HG02885 (cell line): ENCODE measurements around the gene CDCP2.

Experiments
- ATAC-seq: cut with Tn5 transposase; IDR thresholded peaks from one replicate; pipeline ENCODE4 v1.9.1; 2021; ENCODE audit warnings: mild to moderate bottlenecking; ENCODE audit not compliant: unreplicated experiment, poor library complexity

The CDCP2 gene

DNA sequence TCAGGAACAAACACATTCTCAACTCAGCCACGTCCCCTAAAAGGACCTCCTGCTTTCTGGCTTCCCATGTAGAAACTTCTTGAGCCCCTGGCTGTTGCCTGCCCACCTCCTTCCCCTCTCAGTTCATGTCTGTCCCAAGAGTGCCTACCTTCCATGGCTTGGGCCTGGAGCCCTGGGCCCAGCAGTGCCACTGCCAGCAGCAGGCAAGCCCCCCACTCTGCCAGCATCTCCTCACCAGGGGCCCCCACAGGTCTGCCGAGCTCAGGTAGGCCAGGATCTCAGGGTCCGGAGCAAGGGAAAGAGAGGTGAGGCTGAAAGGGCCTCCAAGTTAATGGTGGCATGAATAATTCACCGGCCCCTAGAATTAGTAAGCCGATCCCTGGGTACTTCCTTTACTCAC is at the start of gene CDCP2:
TSS of gene CDCP2 (minus strand) at position 305 of the 400 bp plus-strand sequence. CDS start at position 227, 78 bp downstream.
- ATAC-seq = no peak

DNA sequence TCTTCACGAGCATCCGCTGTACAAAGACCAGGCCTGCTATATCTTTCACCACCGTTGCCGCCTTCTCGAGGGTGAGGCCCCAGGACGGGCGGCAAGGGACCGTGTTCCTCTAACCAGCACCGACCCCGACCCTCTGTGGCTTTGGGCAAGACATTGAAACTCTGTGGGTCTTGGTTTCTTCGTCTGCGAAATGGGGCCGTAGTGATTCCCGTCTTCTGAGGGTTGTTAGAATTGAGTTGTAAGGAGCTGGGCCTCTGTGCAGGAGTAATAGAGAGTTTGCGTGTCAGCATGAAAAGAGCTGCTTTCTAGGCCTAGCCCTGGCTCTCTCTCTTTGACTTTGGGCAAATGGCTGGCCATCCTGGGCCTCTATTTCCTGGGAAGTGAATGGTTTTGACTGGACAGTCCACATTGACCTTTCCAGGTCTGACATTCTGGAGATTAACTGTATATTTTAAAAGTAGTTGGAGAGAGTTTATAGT is 47.8 kb upstream of the CDCP2 start:
- ATAC-seq = peak; percentile 14

DNA sequence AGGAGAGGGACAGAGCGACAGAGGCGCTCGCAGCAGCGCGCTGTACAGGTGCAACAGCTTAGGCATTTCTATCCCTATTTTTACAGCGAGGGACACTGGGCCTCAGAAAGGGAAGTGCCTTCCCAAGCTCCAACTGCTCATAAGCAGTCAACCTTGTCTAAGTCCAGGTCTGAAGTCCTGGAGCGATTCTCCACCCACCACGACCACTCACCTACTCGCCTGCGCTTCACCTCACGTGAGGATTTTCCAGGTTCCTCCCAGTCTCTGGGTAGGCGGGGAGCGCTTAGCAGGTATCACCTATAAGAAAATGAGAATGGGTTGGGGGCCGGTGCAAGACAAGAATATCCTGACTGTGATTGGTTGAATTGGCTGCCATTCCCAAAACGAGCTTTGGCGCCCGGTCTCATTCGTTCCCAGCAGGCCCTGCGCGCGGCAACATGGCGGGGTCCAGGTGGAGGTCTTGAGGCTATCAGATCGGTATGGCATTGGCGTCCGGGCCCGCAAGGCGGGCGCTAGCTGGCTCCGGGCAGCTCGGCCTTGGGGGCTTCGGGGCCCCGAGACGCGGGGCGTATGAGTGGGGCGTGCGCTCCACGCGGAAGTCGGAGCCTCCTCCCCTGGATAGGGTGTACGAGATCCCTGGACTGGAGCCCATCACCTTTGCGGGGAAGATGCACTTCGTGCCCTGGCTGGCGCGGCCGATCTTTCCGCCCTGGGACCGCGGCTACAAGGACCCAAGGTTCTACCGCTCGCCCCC is 47.1 kb upstream of the CDCP2 start, which contains the start of the genes CYB5RL and MRPL37:
TSS of gene CYB5RL (minus strand) at position 266 of the 754 bp plus-strand sequence. CDS start 4,414 bp downstream, outside the sequence.
TSS of gene MRPL37 (plus strand) at position 403 of the 754 bp plus-strand sequence. CDS start at position 480, 77 bp downstream.
- peak; percentile 95 for ATAC-seq

DNA sequence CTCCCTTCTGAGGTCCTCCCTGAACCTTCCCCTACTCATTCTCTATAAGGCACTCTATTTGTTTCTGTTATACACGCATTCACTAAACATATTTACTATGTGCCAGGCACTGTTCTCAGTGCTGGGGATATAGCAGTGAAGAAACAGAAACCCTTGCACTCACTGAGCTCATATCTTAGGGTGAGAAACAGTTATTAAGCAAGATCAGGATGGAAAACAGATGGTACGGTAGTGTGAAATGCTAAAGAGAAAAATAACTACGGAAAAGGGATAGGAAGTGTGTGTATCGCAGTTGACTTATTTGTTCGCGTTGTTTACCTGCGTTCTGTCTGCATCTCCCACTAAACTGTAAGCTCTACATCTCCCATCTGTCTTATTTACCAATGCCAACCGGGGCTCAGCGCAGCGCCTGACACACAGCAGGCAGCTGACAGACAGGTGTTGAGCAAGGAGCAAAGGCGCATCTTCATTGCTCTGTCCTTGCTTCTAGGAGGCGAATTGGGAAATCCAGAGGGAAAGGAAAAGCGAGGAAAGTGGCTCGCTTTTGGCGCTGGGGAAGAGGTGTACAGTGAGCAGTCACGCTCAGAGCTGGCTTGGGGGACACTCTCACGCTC is 46.5 kb upstream of the CDCP2 start:
- ATAC-seq = no peak

DNA sequence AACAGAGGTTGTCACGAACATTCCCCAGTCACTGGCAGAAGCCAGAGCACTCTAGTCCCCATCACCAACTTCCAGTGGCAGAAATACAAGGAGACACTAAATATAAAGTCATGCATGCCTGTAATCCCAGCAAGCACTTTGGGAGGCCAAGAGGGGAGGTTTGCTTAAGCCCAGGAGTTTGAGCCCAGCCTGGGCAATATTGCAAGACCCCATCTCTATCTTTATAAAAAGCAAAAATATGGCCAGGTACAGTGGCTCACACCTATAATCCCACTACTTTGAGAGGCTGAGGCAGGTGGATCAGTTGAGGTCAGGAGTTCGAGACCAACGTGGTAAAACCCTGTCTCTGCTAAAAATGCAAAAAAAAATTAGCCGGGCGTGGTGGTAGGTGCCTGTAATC is 40.7 kb upstream of the CDCP2 start:
- no peak for ATAC-seq

DNA sequence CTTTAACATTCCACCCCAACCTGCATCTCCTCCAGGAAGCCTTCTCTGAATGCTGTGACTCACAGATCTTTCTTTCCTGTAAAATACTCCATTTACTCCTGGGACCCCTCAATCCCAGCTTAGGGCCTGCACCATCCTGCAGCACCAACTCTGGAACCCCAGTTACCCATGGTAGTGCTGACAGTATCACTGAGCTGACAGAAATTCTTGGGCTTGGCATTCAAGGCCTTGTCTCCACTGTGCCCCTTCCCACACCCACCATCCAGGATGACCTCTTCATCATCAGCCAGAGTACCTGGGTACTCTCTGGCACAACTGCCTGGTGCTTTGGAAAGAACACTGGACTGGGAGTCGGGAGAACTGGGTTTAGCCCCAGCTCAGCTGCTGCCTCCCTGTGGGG is 38.7 kb upstream of the CDCP2 start:
- ATAC-seq = no peak

DNA sequence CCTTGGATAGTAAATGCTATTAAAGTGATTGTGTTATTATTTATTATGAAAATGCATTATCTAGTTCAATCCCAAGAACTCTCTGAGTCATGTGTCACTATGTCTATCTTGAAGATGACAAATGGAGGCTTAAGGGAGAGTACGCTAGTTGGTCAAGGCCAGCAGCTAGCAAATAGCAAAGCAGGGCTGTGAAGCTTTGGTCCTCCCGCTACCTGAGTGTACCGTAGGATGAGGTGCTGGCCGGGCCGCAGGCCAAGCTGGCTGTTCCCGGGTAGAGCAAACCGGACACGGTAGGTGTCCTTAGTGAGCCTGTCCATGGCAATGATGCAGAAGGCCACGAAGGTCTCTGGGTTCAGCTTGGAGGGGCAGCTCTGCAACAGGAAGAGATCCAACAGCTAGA is 37.7 kb upstream of the CDCP2 start:
- no peak for ATAC-seq

DNA sequence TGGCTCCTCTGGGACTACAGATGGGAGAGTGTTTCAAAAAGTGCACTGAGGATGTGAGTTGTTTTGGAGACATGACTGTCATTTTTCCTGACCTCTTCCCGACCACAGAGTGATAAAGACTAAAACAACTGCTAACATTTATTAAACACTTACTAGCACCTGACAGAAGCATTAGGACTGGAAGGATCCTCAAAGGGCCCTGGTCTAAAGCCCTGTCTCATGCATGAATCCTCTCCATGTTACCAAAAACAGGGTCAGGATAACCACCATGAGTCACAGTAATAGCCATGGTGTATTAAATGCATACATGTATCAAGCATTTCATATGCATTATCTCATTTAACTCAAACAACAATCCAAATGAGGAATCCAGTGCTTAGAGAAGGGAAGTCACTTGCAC is 35.5 kb upstream of the CDCP2 start:
- no peak for ATAC-seq

DNA sequence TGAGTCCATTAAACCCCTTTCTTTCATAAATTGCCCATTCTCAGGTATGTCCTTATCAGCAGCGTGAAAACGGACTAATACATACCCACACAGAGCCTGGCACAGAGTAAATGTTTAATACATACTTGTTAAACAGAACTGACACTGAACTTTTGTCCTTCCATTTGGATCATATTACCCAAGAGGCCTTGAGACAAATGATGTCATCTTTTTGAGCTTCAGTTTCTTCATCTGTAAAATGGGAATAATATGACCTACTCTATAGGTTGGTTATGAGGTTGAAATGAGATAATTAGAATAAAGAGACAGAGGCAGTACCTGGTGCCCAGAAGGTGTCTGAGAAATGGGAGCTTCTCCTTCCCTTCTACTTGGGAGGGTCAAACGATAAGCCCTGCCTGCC is 33.3 kb upstream of the CDCP2 start:
- no peak for ATAC-seq

DNA sequence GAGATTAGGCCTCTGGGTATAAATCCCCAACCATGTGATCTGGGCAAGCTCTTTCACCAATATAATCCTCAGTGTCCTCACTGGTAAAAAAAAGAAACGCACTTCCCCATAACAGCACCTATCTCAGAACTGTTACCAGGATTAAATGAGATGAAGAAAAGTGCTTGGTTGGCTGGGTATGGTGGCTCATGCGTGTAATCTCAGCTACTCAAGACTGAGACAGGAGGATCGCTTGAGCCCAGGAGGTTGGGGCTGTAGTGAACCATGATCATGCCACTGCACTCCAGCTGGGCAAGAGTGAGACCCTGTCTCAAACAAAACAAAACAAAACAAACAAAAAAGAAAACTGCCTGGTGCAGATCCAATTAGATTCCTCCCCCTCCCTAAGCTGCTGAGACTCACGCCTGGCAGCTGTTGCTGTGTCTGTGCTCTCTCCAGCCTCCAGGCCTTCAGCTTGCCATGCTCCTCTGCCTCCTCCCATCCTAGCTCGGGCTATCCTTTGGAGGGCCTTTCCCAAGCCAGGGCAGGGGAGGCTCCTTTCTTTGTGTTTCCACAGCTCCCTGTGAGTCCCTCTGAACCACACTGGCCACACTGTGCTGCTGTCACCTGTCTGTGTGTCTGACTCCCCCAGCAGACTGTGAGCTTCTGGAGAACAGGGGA is 28.0 kb upstream of the CDCP2 start:
- no peak for ATAC-seq

DNA sequence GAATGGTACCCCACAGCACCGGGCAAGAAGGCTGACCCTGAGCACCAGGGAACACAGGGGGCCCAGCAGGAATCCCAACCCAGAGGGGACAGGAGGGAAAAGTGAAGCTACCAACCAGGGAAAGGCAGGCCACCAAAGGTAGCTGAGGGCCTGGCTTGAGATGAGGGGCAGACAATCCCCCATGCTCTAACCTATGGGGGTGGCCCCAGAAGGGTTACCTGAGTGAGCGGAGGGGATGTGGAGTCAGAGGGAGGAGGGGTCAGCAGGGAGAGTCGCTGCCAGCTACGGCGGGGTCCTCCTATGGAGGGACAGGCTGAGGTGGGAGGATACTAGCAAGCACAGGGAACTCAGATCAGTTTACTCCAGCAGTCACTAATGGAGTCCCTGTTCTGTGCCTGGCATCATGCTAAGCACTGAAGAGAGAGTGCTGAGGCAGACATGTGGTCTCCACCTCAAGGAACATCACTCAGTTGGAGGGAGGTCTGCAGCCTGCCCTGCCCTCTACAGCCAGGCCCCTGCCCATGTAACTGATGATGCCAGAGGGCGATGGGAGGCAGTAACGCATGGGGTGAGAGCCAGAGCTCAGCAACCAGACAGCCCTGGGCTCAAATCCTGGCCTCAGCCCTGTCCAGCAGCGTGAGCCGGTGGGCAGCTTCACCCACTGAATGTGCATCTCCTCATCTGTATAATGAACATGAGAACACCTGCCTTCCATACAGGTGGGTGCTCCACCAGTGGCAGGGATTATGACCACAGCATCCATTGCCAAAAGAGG is 25.7 kb upstream of the CDCP2 start:
- ATAC-seq = no peak

DNA sequence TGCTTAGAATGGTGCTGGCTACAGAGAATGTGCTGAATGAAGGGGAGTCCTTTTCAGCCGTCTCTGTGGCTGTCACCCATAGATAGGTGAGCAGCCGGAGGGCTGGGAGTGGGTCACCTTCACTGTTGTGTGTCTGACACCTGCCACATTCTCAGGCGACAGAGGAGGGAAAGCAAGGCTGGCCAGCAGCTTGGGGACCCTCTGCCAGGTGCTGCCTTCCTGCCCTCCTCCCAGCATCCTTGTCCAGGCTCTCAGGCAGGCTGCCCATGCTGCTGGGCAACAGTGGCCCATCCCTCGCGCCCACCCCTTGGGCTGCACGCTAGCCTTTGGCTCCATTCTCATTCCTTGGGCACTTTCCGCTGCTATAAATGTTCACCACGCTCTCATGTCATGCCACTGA is 24.9 kb upstream of the CDCP2 start:
- no peak for ATAC-seq

DNA sequence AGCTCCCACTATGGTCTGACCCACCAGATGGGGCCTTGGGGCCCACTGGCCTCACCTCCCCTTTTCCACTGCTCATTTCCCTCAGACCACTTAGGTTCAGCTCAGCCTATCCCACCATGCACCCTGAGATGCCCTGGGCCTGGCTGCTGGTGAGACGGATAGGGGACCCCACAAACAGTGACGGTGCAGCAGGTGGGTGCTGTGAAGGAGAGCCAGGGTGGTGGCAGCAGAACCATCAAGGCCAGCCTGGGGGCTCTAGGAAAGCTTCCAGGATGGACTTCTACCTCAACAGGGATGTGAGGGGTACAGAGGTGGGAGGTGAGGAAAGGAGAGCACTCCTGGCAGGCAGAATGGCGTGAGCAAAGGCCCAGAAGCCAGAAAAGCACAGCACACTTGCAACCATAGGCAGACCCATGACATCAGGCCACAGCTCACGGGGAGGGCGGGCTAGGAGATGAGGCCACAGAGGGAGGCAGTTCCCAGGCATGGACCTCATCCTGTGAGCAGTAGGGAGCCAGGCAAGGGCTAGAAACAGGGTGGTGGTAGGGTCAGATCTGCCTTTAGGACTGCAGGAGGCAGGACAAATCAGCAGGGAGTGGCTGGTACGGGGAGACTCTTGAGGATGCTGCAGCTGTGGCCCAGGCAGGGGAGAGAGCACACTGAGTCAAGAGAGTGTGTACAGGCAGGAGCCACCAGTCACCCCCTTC is 24.0 kb upstream of the CDCP2 start:
- no peak for ATAC-seq

DNA sequence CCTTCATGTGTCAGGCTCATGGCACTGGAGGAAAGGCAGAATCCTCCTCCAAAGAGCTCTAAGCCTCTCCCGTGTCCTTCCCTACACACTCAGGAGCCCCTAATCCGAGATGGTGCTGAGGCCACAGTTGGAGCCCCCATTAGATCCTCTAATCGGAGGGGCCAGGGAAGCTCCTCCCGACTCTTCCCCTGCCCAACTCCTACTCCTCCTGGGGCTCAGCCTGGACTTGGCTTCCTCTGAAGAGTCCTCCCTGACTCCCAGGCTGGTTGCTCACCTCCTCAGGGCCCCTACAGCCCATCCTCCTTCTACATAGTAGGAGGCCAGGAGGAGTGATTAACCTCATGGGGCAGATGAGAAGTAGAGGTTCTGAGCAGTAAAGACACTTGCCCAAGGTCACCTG is 21.3 kb upstream of the CDCP2 start:
- no peak for ATAC-seq

DNA sequence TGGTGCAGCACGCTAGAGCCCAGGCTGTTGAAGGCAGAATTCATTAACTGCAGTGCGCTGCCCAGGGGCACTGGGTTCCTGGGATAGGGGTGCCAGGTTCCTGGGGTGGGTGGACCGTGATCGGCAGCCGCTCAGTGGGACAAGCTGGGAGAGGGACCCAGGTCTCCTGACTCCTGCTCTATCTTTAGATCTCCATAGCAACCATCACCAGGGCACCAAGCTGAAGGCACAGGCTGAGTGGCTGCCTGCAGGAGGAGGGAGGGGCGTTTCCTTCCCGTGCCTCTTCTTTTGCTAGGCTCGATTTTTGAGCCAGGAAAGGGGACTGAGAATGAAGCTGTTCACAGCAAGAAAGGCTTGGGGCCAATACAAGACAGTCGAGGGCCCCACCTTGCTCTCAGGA is 20.9 kb upstream of the CDCP2 start:
- ATAC-seq = no peak

DNA sequence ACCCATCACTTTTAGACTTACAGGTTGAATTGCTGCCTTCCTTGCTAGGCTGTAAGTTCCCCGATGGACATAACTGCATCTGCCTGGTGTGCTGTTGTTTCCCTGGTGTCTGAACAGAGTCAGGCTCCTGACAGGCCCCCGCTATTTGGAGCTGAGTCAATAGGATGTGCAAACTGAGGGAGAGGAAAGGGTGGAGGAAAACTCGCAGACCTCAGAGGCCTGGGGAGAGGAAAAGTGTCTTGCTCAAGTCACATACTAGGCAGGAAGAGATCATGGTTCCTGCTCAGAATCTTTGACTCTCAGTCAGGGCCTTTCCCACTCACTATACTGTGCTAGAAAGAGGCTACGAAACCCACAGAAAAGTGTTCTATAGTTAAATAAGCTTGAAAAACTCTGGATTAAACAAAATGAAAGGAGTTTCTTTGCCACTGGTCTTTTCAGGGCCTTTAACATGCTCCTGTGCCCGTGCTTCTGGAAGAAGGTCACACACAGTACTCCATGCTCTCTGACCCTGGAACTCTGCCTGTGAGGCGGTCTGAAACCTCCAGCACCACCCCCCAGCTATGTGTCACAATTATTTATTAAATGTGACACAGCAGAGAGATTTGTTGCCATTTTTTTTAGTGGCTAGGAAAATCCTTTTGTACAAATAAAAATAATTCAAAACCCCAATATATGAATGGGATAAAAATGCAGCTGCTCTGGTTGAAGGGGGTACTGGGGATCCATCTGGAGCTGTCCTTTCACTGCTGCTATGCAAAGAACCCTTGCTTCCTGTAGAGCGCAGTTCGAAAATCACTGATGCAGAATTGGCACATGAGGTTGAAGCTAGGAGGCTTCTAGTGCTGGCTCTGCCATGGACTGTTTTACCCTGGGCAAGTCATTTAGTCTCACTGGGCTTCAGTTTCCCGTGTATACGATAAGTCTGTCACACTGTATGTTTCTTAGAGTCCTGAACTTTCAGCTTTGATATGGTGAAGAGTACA is 20.1 kb upstream of the CDCP2 start:
- ATAC-seq = no peak

DNA sequence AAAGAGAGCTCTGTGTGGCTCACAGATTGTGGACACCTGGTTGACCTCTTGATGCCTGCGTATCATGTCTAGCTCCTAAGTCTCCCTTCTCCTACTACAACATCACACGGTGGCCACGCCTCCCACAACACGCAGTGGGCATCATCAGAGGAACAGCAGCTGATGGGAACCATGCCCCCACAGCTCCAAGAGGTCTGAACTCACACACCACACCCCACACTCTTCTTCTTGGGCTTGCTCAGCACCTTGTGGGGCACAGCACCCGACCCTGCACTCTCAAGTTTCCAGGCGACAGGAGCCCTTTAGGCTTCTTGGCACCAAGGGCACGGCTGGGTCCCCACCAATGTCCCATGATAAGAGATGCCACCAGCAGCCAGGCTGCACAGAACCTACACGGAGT is 18.8 kb upstream of the CDCP2 start:
- ATAC-seq = no peak

DNA sequence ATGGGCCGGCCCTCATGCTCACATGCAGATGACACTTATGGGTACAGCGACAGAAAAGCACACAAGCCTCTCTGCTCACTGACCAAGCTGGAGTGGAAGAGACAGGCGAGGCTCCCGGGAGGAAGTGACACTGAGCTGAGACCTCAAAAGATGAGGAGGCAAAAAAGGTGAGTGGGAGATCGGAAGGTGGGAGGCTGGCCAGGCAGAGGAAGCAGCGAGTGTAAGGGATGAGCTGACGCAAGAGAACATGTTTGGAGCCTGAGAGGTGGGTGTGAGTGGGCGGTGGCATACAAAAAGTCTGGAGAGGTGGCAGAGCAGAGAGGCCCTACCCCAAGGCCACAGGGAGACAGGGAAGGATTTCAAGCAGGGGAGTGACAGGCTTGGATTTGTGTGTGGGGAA is 18.2 kb upstream of the CDCP2 start:
- no peak for ATAC-seq

DNA sequence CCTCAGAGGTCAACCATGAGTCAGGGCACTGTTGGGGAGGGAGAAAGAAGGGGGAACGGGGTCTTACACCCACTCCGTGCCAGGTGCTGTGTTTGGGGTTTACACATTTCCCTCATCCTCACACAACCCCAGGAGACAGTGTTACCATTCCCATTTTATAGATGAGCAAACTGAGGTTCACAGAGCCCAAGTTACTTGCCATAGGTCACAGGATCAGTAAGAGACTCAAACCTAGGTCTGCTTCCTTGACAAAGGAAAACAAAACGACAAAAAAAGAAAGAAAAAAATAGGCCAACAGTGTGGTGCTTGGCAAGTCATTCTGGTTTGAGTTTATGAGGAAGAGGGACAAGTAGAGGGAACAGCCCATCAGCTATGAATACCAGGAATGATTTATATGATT is 16.3 kb upstream of the CDCP2 start:
- no peak for ATAC-seq
